ENCODE data around the gene IRF4. TPM values are rescaled to one million over a fixed set of nuclear protein-coding genes. Genes with fewer than 3 reads are reported as not detected.

The IRF4 gene
- total RNA-seq, 3 donors from 2014 or later, result 2.8 to 10.5 (median 4.5) TPM

DNA sequence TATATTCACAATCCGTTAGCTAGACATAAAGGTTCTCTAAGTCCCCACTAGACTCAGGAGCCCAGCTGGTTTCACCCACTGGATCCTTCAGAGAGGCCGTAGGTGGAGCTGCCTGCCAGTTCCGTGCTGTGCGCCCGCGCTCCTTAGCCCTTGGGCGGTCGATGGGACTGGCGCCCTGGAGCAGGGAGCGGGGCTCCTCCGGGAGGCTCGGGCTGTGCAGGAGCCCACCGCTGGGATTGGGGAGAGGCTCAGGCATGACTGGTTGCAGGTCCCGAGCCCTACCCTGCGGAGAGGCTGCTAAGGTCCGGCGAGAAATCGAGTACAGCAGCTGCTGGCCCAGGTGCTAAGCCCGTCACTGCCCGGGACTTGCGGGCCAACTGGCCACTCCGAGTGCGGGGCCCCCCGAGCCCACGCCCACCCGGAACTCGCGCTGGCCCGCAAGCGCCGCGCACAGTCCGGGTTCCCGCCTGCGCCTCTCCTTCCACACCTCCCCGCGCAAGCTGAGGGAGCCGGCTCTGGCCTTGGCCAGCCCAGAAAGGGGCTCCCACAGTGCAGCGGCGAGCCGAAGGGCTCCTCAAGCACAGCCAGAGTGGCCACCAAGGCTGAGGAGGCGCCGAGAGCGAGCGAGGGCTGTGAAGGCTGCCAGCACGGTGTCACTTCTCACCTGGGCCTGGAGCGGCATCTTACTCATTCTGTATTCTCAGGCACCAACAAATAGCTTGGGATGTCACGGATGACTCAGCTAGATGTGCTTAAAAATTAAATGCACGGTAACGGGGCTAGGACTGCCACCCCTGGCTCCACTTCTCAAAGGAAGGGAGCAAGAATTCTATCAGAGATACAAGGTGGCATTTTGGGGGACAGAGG is 44.1 kb downstream of the IRF4 start:
- DNase-seq, result no peak
- no peaks in the 10 kb centered on the region for H3K4me1 ChIP-seq (ENCODE audit: low read depth)
- H3K4me3 ChIP-seq, result no peak overlapping the region
- TF ChIP-seq, protein P1, sequence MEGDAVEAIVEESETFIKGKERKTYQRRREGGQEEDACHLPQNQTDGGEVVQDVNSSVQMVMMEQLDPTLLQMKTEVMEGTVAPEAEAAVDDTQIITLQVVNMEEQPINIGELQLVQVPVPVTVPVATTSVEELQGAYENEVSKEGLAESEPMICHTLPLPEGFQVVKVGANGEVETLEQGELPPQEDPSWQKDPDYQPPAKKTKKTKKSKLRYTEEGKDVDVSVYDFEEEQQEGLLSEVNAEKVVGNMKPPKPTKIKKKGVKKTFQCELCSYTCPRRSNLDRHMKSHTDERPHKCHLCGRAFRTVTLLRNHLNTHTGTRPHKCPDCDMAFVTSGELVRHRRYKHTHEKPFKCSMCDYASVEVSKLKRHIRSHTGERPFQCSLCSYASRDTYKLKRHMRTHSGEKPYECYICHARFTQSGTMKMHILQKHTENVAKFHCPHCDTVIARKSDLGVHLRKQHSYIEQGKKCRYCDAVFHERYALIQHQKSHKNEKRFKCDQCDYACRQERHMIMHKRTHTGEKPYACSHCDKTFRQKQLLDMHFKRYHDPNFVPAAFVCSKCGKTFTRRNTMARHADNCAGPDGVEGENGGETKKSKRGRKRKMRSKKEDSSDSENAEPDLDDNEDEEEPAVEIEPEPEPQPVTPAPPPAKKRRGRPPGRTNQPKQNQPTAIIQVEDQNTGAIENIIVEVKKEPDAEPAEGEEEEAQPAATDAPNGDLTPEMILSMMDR (IDR thresholded peaks at IDR 0.05), result no peak
- H3K36me3 ChIP-seq (ENCODE audit: low read depth), result no peaks in the 10 kb centered on the region
- intact Hi-C loops (cut with DNase I, micrococcal nuclease), result no loop called here
- H3K9me3 ChIP-seq, result no peaks in the 10 kb centered on the region
- no peak for ATAC-seq

DNA sequence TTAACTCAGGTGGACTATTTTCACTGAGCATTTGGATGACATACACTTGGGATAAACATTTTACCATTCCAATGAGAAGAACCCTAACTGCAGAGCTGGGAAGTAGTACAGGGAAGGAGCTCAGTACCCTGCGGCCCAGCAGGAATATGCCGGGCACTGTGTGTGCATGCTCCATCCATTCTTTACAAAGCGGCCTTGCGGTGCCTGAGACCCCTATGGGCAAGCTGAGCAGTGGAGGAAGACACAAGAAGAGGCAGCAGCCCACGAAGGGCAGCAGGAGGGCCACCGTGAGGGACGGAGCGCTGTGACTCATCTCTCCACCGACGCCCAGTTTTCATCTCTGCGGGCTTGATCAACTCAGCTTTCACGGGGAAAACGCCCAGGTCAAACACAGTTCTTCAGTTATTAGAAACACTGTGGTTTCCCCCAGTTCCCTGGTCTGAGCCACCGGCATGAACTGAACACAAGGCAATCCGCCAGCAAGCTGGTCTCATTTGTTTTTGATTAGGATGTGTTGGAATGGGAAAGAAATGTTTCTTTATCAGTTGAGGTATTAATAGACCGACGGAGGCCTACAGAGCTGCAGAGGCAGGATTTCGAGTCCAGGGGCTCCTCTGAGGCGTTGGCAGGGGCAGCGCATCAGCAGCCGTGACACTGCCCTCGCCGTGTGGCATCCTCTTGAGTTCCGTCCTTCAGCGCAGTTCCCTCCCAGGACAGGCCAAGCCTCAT is 44.9 kb downstream of the IRF4 start:
- no peak overlapping the region for H3K4me3 ChIP-seq
- H3K4me1 ChIP-seq (ENCODE audit: low read depth), result no peaks in the 10 kb centered on the region
- no peaks in the 10 kb centered on the region for H3K36me3 ChIP-seq (ENCODE audit: low read depth)
- no peak for DNase-seq
- intact Hi-C loops (cut with DNase I, micrococcal nuclease), result no loop called here
- no peak for ATAC-seq
- H3K9me3 ChIP-seq, result no peaks in the 10 kb centered on the region
- TF ChIP-seq, protein P1 (IDR thresholded peaks at IDR 0.05), result no peak

DNA sequence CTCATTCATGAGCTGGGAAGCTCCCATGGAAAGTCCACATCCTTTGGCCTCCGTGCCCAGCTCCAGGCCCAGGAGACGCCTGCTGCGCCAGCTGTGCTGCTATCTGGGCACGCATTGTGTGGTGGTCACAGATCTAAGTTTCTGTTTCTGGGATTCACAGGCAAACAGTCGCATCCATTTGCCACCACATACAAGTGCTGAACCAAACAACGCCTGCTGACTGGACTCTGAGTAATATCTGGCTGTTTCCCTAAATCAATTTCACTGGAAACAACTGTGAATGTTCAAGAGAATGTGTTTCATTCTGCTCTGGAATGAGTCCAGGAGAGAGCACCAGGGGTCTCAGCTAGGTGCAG is 45.5 kb downstream of the IRF4 start:
- DNase-seq (no peak), ATAC-seq (no peak)
- H3K4me3 ChIP-seq, result no peak overlapping the region
- no peaks in the 10 kb centered on the region for H3K9me3 ChIP-seq
- intact Hi-C loops (cut with DNase I, micrococcal nuclease), result no loop called here
- H3K36me3 ChIP-seq (ENCODE audit: low read depth), result no peaks in the 10 kb centered on the region
- TF ChIP-seq, protein P1 (IDR thresholded peaks at IDR 0.05), result no peak
- H3K4me1 ChIP-seq (ENCODE audit: low read depth), result no peaks in the 10 kb centered on the region

DNA sequence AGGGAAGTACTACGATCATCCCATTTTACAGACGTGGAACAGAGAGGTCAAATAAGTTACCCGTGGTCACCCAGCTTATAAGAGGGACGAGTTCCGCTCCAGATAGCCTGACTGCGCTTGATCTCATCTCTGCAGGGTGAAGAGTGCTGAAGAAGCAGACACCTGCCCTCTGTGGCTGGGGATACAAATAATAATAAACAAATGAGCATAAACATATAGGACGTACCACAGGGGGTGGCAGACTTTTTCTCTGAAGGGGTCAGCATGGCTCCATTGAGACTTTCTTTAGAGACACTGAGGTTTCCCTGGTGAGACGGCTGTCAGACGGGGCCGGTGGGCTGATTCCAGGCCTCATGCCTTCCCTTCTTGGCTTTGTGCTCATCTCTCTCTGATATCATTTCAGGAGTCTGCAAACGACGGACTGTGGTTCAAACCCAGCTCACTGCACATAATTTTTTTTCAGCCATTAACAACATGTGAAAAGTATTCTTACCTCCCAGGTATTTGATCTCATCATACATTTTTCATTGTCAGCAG is 47.1 kb downstream of the IRF4 start:
- intact Hi-C loops (cut with DNase I, micrococcal nuclease), result no loop called here
- TF ChIP-seq, protein P1 (IDR thresholded peaks at IDR 0.05), result no peak
- Histone ChIP-seq H3K9me3 (no peaks in the 10 kb centered on the region), H3K4me1 (ENCODE audit: low read depth) (no peaks in the 10 kb centered on the region), H3K4me3 (no peak overlapping the region), H3K36me3 (ENCODE audit: low read depth) (no peaks in the 10 kb centered on the region)
- DNase-seq (no peak), ATAC-seq (no peak)

DNA sequence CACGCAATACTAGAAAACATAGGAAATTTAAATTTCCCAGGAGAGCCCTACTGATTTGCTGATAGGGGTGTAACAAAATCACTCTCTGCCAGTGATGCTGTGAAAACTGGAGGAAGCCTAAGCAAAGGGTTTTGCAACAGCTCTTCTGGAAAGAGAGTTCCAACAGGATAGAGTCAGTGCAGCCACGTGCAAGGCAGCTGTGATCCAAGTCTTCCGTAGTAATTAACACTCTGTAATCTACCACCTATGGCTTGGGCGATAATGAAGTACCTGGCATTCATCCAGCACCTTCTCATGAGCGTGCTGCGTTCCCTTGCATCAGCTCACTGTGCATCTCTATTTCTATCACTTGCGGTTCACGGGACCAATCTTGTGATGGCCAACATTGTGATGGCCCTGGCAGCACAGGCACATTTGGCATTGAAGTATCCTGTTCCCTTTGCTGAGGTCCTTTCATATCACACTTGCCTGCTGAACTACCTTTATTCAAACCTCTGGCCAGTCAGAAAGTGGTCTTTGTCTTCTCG is 48.2 kb downstream of the IRF4 start:
- H3K4me3 ChIP-seq, result no peak overlapping the region
- TF ChIP-seq, protein P1 (IDR thresholded peaks at IDR 0.05), result no peak
- H3K4me1 ChIP-seq (ENCODE audit: low read depth), result no peaks in the 10 kb centered on the region
- intact Hi-C loops (cut with DNase I, micrococcal nuclease), result no loop called here
- DNase-seq (no peak), ATAC-seq (no peak)
- no peaks in the 10 kb centered on the region for H3K36me3 ChIP-seq (ENCODE audit: low read depth)
- no peaks in the 10 kb centered on the region for H3K9me3 ChIP-seq
